GM19438 (cell line): ENCODE data around the gene VSTM4.

Experiments
- ATAC-seq: cut with Tn5 transposase; IDR thresholded peaks from one replicate; pipeline ENCODE4 v1.9.1; 2021; ENCODE audit warnings: low read depth; ENCODE audit not compliant: unreplicated experiment

Gene VSTM4

GRCh38 chr10:49052069-49052468 lies 63.3 kb downstream of the VSTM4 start:
- ATAC-seq: no peak

- ATAC-seq: no peak
These were observed 64.4 kb downstream of the VSTM4 start for GRCh38 chr10:49050906-49051305.

- no peak for ATAC-seq
These were observed 65.0 kb downstream of the VSTM4 start for GRCh38 chr10:49050366-49050765.

- no peak for ATAC-seq
These were observed 65.7 kb downstream of the VSTM4 start for GRCh38 chr10:49049660-49050059.

- ATAC-seq: no peak
These were observed 68.1 kb downstream of the VSTM4 start for GRCh38 chr10:49047128-49047639.

- no peak for ATAC-seq
These were observed 70.8 kb downstream of the VSTM4 start for GRCh38 chr10:49044293-49045193.

- ATAC-seq: no peak
These were observed 74.7 kb downstream of the VSTM4 start for GRCh38 chr10:49040601-49041000.

- ATAC-seq: no peak
These were observed 75.9 kb downstream of the VSTM4 start for GRCh38 chr10:49039409-49039808.

GRCh38 chr10:49038711-49039110 lies 76.6 kb downstream of the VSTM4 start:
- no peak for ATAC-seq

GRCh38 chr10:49037187-49037586 lies 78.1 kb downstream of the VSTM4 start:
- no peak for ATAC-seq

GRCh38 chr10:49036638-49037037 lies 78.7 kb downstream of the VSTM4 start:
- no peak for ATAC-seq

GRCh38 chr10:49035920-49036319 lies 79.4 kb downstream of the VSTM4 start:
- no peak for ATAC-seq

- ATAC-seq: no peak
These were observed 80.4 kb downstream of the VSTM4 start for GRCh38 chr10:49034925-49035324.

- no peak for ATAC-seq
These were observed 81.4 kb downstream of the VSTM4 start for GRCh38 chr10:49033939-49034338.

GRCh38 chr10:49029666-49030065 lies 85.7 kb downstream of the VSTM4 start:
- no peak for ATAC-seq

- ATAC-seq: no peak
These were observed 86.7 kb downstream of the VSTM4 start for GRCh38 chr10:49028639-49029038.

GRCh38 chr10:49025347-49025983 lies 89.9 kb downstream of the VSTM4 start:
- no peak for ATAC-seq

- ATAC-seq: no peak
These were observed 90.8 kb downstream of the VSTM4 start for GRCh38 chr10:49024484-49024883.

GRCh38 chr10:49023752-49024151 lies 91.6 kb downstream of the VSTM4 start:
- ATAC-seq: no peak

GRCh38 chr10:49023071-49023470 lies 92.3 kb downstream of the VSTM4 start:
- ATAC-seq: no peak

GRCh38 chr10:49021685-49022084 lies 93.6 kb downstream of the VSTM4 start:
- no peak for ATAC-seq

- no peak for ATAC-seq
These were observed 99.6 kb downstream of the VSTM4 start for GRCh38 chr10:49015700-49016099.
